ENCODE measurements around the gene UBR3.
"Not testable (repeated sequence)": the region's sequence is repeated elsewhere in the genome, so short reads cannot be mapped to it uniquely, and the experiment has no call there.

UBR3 gene

DNA sequence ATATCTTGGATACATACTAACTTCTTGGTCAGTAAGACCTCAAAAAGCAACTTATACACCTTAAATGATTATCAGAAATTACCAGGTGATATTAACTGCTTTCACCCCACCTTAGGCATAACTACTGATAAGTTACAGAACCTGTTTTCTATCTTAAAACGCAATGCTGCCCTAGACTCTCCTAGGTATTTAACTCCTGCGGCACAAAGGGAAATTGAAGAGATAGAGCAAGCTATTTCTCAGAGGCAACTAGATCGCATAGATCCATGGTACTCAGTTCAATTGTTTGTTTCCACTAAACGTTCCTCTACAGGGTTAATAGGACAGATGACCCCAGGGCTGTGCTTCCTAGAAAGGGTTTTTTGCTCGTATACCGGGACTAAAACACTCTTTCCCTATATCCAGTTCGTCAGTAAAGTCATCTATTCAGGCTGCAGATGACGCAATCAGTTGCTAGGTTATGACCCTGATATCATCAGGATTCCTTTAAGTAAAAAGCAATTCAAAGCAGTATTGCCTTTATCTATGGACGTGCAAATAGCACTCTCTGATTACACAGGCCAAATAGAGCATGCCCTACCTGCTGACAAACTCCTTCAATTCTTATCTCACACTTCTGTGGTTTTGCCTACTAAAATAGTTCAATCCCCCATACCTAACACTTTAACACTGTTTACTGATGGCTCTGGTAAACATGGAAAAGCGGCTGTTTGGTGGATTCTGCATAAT is 288.4 kb downstream of the UBR3 start:
- DNase-seq, result no peak

DNA sequence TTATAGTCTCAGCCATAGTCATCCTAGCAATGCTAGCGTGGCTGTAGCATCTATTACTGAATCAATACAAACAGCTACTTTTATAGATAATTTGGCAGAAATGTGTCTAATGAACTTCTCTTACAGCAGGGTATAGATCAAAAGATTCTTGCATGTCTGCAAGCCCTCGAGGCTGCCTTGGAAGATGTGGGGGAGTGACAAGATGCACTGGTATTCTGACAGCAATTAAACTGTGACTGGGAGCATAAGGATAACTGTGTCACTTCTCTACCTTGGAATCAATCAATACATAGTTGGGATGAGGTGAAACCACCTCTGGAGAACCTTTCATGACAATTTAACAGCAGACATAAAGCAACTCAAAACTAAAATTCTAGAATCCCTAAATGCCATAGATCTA is 291.4 kb downstream of the UBR3 start:
- no peak for DNase-seq

DNA sequence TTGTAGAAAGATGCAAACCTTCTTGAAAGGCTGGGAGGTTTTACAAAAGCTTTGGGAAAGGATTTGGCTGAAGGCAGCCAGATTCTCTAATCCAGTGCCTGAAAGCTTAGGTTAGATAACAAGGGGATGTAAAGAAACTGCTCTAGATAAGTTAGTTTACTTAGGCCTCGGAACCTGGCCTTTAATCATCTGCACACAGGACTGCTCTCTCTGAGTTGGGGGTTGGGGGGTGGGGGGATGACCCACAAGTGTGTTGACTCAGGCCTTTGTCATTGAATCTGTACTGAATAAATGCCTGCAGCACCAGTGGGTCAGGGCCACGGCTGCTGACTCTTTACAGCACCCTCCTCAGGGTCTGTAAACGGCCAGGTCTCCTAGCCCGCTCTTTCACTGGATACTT is 292.1 kb downstream of the UBR3 start:
- not testable (repeated sequence) for DNase-seq

DNA sequence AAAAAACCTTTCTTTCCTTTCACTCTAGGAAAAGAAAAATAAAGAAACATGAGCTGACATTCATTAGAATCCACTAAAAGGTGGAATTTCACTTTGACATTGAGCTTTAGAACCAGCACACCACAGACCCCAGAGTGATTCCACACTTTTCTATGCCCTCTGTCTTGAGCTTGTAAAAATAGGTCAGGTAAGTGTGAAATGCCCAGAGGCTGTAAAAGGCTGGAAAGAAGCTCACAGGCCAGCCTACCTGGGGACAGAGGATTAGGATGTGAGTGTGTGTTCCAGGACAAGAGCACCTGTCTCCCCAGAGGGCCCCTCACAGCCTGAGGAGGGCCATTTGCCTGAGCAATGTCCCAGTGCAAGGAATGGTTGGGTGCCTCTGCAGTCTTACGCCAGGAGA is 294.4 kb downstream of the UBR3 start:
- no peak for DNase-seq

DNA sequence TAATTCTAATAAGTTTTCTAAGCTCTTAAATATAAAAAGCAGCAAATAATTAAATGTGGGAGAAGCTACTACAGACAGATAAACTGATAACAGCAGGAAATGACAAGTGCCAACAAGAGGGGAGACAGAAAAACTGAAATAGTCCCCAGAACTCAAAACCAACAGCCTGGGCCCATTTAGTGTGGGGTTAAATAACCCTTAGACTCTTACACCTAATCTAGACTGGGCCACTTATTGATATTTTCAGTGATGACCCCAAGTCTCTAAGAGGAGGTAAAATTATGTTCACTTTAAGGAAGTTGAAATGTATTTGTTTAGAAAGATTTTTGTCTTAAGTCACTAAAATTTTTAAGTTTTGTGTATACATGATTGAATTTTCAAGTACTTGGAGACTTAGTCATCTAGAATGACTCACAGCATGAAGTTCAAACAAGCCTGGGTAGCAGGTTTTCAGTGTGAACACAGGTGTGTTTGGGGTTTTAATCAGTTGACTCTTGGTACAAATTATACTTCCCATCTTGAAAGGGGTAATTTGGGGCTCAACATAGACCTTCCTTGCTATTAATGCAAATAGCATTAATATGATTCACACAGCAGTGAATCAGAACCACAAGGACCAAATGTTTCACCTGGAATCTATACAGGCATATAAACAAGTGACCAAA is 295.8 kb downstream of the UBR3 start:
- DNase-seq, result peak in 1 of 2 experiments; percentile 31

DNA sequence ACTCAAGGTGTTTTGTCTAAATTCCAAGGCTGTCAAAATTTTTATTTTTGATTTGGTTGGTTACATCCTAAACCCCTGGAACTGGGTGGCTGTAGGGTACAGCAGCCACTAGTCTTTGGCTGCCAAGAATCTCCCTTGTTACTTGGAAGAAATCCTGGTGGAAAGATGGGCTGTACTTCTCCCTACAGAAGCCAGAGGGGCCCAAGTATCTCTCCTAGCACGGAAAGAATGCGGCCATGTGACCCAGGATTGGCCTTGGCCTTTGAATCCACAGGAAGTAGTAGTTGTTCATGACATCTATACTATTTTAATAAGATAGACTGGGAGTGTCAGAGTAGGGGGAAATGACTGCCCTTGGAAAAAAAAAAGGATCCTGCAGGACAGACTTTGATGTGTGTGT is 296.3 kb downstream of the UBR3 start:
- no peak for DNase-seq

DNA sequence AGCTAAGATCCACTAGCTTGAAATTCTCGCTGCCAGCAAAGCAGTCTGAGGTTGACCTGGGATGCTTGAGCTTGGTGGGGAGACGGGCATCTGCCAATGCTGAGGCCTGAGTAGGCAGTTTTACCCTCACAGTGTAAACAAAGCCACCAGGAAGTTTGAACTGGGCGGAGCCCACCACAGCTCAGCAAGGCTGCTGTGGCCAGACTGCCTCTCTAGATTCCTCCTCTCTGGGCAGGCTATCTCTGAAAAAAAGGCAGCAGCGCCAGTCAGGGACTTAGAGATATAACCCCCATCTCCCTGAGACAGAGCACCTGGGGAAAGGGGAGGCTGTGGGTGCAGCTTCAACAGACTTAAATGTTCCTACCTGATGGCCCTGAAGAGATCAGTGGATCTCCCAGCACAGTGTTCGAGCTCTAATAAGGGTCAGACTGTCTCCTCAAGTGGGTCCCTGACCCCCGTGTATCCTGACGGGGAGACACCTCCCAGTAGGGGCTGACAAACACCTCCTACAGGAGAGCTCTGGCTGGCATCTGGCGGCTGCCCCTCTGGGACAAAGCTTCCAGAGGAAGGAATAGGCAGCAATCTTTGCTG is 299.0 kb downstream of the UBR3 start:
- not testable (repeated sequence) for DNase-seq
